ENCODE results near the gene TFR2. TPM values are rescaled to one million over a fixed set of nuclear protein-coding genes. Genes with fewer than 3 reads are reported as not detected.

The TFR2 gene
- total and polyA plus RNA-seq, 9 of the 15 experiments (the other 6 are each of a cell fraction or from before 2014, with no cell fraction given): 3.8 to 123 (median 51.1) TPM

- peak; percentile 84 for TF ChIP-seq ZBTB26 (CRISPR knock-in tag; IDR thresholded peaks at IDR 0.05)
- TF ChIP-seq MTA2 (IDR thresholded peaks at IDR 0.05; ENCODE audit: low read depth): 0 out of 2 replicates have a peak, but pooled peaks have one; percentile 12
Measured at GRCh38 chr7:100580466-100581283, 60.7 kb downstream of the TFR2 start (continued).

GRCh38 chr7:100578246-100579183 is 62.8 kb downstream of the TFR2 start:
- ATAC-seq (no peak), FAIRE-seq (no peak), DNase-seq (ENCODE audit: extremely low read depth in 1 of 4, low spot score in 3 of 4) (no peak)
- no TSS peak for BruUV-seq (replicated peaks)
- H3K9ac ChIP-seq (ENCODE audit: insufficient read depth in 1 of 2, low read depth in 2 of 2, low read length in 2 of 2): peak overlapping the region in 1 of 2 experiments; percentile 76; a peak in 2 of 4 replicates
- H3K9me3 ChIP-seq (replicated peaks; ENCODE audit: control insufficient read depth, insufficient read depth, low read depth, low read length): no peaks in the 10 kb centered on the region
- peaks cover 8% of the 10 kb centered on the region for H3K79me2 ChIP-seq (ENCODE audit: control insufficient read depth, insufficient read depth, low read length)
- no peak overlapping the region for H3K4me3 ChIP-seq
- H3K9me1 ChIP-seq (ENCODE audit: control insufficient read depth, insufficient read depth, low read length): no peaks in the 10 kb centered on the region
- intact Hi-C loops (cut with micrococcal nuclease): no loop called here
- peaks cover 9 to 65% of the 10 kb centered on the region in 2 experiments for H3K4me1 ChIP-seq (replicated peaks in 1 of 2; ENCODE audit: control insufficient read depth in 2 of 2, insufficient read depth in 2 of 2, low read length in 2 of 2)
- H3K27me3 ChIP-seq (ENCODE audit: control insufficient read depth in 2 of 2, insufficient read depth in 2 of 2, low read length in 2 of 2): no peaks in the 10 kb centered on the region
- no peak overlapping the region for H3K4me2 ChIP-seq (ENCODE audit: insufficient read depth, low read length)
- H4K20me1 ChIP-seq (replicated peaks; ENCODE audit: control insufficient read depth, insufficient read depth, low read length): peaks cover 7% of the 10 kb centered on the region
- peaks cover 93% of the 10 kb centered on the region for H3K36me3 ChIP-seq (ENCODE audit: control insufficient read depth, insufficient read depth, low read length)
- ChIA-PET POLR2A (interaction anchor here (0.6 to 3.6 kb wide), 5 partner anchors 8 to 127 kb away, joined by 3 to 27 read pairs (median 3); partner anchors contain the start of genes FBXO24, LRCH4 and POP7), CTCF (ENCODE audit: low intra/inter-chr PET ratio) (no interaction called here)
- H2AFZ ChIP-seq (ENCODE audit: low read depth, low read length): no peak overlapping the region
- no peak overlapping the region for H3K27ac ChIP-seq (ENCODE audit: extremely low read depth, low read depth, low read length)
- in situ Hi-C loops (cut with MboI): no loop called here
- 93% methylated on average over 24 of the region's 28 CpGs for WGBS (ENCODE audit: insufficient coverage, low coverage, missing lambda C conversion rate)
- peak; percentile 17 for TF ChIP-seq POLR2B (IDR thresholded peaks at IDR 0.05; ENCODE audit: low read depth, partially characterized antibody)
- no peak for TF ChIP-seq NCOR1 (IDR thresholded peaks at IDR 0.05)
- no peak for TF ChIP-seq ZKSCAN3 (CRISPR knock-in tag; IDR thresholded peaks at IDR 0.05)
- no peak for TF ChIP-seq RBM25 (IDR thresholded peaks at IDR 0.05; ENCODE audit: low read depth, low read length, severe bottlenecking)
- TF ChIP-seq MTF1 (CRISPR knock-in tag; IDR thresholded peaks at IDR 0.05; ENCODE audit: borderline replicate concordance): no peak
- TF ChIP-seq ZBTB34 (CRISPR knock-in tag; IDR thresholded peaks at IDR 0.05): no peak
- no peak for TF ChIP-seq TAF1 (IDR thresholded peaks at IDR 0.05; ENCODE audit: control insufficient read depth, extremely low read depth, insufficient read depth, low read length, severe bottlenecking)
- TF ChIP-seq TRIM28 (IDR thresholded peaks at IDR 0.05): no peak
- TF ChIP-seq ZNF444 (CRISPR knock-in tag; IDR thresholded peaks at IDR 0.05): no peak
- TF ChIP-seq HIVEP1 (CRISPR knock-in tag; IDR thresholded peaks at IDR 0.05): no peak
- no peak for TF ChIP-seq MNT (conservative IDR thresholded peaks at IDR 0.05)
- TF ChIP-seq POLR2G (IDR thresholded peaks at IDR 0.05; ENCODE audit: low read depth, low read length): peak; percentile 49

Data from K562 (cell line).